Measurements from ENCODE around the gene ACAA1. TPM values are rescaled to one million over a fixed set of nuclear protein-coding genes. Genes with fewer than 3 reads are reported as not detected.
"Not testable (repeated sequence)": the region's sequence is repeated elsewhere in the genome, so short reads cannot be mapped to it uniquely, and the experiment has no call there.

ACAA1 gene
- total RNA-seq, 1 donor from 2014 or later: 54.2 TPM

DNA sequence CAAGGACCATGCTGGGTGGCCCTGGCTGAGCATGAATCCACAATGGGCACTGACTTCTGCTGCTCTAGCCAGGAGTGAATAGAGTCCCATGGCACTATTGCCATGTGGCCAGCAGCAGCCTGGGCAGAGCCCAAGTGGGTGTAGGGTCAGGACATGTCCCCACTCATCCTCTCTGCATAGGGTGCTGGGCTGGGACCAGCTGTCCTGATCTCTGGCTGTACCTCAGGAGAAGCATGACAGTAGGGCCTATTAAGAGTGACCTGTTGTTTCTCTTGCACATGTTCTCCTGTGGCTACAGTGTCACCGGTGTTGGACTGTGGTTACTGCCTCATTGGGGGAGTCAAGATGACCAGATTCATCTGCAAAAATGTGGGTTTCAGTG is 51.0 kb downstream of the ACAA1 start:
- FAIRE-seq (no peak), DNase-seq (ENCODE audit: low read depth) (no peak)
- TF ChIP-seq CTCF (IDR thresholded peaks at IDR 0.05; ENCODE audit: insufficient read depth, low read length, severe bottlenecking): no peak
- no peak overlapping the region for H3K4me3 ChIP-seq (ENCODE audit: low read depth, low read length)
- no peaks in the 10 kb centered on the region for H3K27me3 ChIP-seq (ENCODE audit: control insufficient read depth, insufficient read depth, low read length)
- no peaks in the 10 kb centered on the region for H3K36me3 ChIP-seq (ENCODE audit: control insufficient read depth, insufficient read depth, low read length)

- no peaks in the 10 kb centered on the region for H3K36me3 ChIP-seq (ENCODE audit: control insufficient read depth, insufficient read depth, low read length)
- no peaks in the 10 kb centered on the region for H3K27me3 ChIP-seq (ENCODE audit: control insufficient read depth, insufficient read depth, low read length)
- TF ChIP-seq CTCF (IDR thresholded peaks at IDR 0.05; ENCODE audit: insufficient read depth, low read length, severe bottlenecking): no peak
- FAIRE-seq (no peak), DNase-seq (ENCODE audit: low read depth) (no peak)
- no peak overlapping the region for H3K4me3 ChIP-seq (ENCODE audit: low read depth, low read length)
These were observed 51.5 kb downstream of the ACAA1 start for GRCh38 chr3:38085311-38085942.

DNA sequence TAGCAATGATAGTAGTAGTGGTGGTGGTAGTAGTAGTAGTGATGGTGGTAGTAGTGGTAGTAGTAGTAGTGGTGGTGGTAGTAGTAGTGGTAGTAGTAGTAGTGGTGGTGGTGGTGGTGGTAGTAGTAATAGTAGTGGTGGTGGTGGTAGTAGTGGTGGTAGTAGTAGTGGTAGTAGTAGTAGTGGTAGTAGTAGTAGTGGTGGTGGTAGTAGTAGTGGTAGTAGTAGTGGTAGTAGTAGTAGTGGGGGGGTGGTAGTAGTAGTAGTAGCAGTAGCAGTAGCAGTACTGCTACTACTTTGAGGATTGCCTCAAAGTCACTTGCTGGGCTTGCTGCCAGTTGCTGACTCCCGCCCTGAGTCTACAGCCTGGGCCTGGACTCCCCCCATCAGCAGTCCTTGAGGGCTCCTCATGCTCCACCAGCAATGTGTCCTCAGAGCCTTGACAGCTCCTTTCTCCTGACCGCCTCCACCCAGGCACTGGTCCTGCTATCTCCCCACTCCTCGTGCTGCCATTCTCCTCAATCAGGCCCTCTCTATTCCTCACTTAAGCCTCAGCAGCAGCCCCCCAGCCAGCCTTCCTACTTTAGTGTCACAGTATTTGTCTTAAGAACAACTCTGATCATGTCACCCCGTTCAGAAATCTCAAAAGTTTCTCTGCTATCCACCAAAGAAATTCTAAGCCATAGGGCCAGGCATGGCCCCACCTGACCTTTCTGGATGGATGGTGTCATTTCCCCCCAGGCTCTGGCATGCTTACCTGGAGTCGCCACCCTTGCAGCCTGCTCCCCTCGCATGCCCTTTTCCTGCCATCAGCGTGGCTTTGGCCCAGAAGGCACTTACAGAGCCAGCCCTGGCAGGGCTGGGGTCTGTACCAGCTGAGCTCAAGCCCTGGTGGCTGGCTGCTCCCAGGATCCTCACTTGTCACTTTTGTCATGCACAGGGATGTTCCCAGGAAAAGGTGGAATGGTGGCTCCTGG is 52.3 kb downstream of the ACAA1 start:
- FAIRE-seq: peak; percentile 96
- DNase-seq (ENCODE audit: low read depth): no peak
- TF ChIP-seq CTCF (IDR thresholded peaks at IDR 0.05; ENCODE audit: insufficient read depth, low read length, severe bottlenecking): no peak
- H3K4me3 ChIP-seq (ENCODE audit: low read depth, low read length): no peak overlapping the region
- no peaks in the 10 kb centered on the region for H3K36me3 ChIP-seq (ENCODE audit: control insufficient read depth, insufficient read depth, low read length)
- H3K27me3 ChIP-seq (ENCODE audit: control insufficient read depth, insufficient read depth, low read length): no peaks in the 10 kb centered on the region

DNA sequence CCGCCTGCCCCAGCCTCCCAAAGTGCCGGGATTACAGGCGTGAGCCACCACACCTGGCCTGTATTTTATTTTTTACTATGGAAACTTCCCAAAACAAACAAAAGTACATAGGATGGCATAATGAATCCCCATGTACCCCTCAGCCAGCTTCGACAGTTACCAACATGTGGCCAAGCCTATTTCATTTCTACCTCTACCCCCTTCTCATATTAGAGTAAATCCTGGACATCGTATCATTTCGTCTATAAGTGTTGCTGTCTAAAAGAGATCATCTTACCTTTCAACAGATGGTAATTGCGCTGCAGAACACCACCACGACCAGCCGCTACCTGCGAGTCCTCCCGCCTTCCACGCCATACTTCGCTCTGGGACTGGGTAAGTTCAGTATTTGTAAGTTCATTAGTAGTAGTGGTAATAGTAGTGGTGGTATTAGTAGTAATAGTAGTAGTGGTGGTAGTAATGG is 53.0 kb downstream of the ACAA1 start:
- H3K27me3 ChIP-seq (ENCODE audit: control insufficient read depth, insufficient read depth, low read length): no peaks in the 10 kb centered on the region
- no peaks in the 10 kb centered on the region for H3K36me3 ChIP-seq (ENCODE audit: control insufficient read depth, insufficient read depth, low read length)
- TF ChIP-seq CTCF (IDR thresholded peaks at IDR 0.05; ENCODE audit: insufficient read depth, low read length, severe bottlenecking): no peak
- no peak for DNase-seq (ENCODE audit: low read depth)
- no peak overlapping the region for H3K4me3 ChIP-seq (ENCODE audit: low read depth, low read length)
- FAIRE-seq: no peak

DNA sequence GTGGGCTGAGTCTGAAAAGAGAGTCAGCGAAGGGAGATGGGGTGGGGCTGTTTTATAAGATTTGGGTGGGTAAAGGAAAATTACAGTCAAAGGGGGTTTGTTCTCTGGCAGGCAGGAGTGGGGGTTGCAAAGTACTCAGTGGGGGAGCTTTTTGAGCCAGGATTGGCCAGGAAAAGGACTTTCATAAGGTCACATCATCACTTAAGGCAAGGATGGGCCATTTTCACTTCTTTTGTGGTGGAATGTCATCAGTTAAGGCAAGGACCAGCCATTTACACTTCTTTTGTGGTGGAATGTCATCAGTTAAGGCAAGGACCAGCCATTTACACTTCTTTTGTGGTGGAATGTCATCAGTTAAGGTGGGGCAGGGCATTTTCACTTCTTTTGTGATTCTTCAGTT is 53.7 kb downstream of the ACAA1 start:
- H3K36me3 ChIP-seq (ENCODE audit: control insufficient read depth, insufficient read depth, low read length); H3K4me3 ChIP-seq (ENCODE audit: low read depth, low read length); FAIRE-seq; H3K27me3 ChIP-seq (ENCODE audit: control insufficient read depth, insufficient read depth, low read length); DNase-seq (ENCODE audit: low read depth): not testable (repeated sequence)

- not testable (repeated sequence) for H3K4me3 ChIP-seq (ENCODE audit: low read depth, low read length); H3K36me3 ChIP-seq (ENCODE audit: control insufficient read depth, insufficient read depth, low read length); FAIRE-seq
These were observed 54.6 kb downstream of the ACAA1 start for GRCh38 chr3:38082296-38082695.

GRCh38 chr3:38077073-38077472 is 59.9 kb downstream of the ACAA1 start:
- not testable (repeated sequence) for H3K36me3 ChIP-seq (ENCODE audit: control insufficient read depth, insufficient read depth, low read length); FAIRE-seq; H3K27me3 ChIP-seq (ENCODE audit: control insufficient read depth, insufficient read depth, low read length)

More at GRCh38 chr3:38082296-38082695, 54.6 kb downstream of the ACAA1 start:
- not testable (repeated sequence) for DNase-seq (ENCODE audit: low read depth); H3K27me3 ChIP-seq (ENCODE audit: control insufficient read depth, insufficient read depth, low read length)

More at GRCh38 chr3:38077073-38077472, 59.9 kb downstream of the ACAA1 start:
- not testable (repeated sequence) for DNase-seq (ENCODE audit: low read depth); H3K4me3 ChIP-seq (ENCODE audit: low read depth, low read length)
